Thymus (tissue), 11 donors: ENCODE results near the gene JMJD1C. TPM values are rescaled to one million over a fixed set of nuclear protein-coding genes. Genes with fewer than 3 reads are reported as not detected.

ENCODE experiments used
- DNase-seq, 9 donors: peaks; one replicate each; pipeline ENCODE4 v3.0.0-alpha.2; 2013; ENCODE audit warnings: low spot score in 9 of 9, low read depth in 6 of 9, missing footprints in 1 of 9
- H3K27ac ChIP-seq, 2 donors: one replicate each; pipeline ENCODE4 v1.5.1; 2013; ENCODE audit warnings: control low read depth in 1 of 2, low read depth in 1 of 2, low read length in 1 of 2, mild to moderate bottlenecking in 1 of 2, moderate library complexity in 1 of 2
- H3K27me3 ChIP-seq, 2 donors: one replicate each; pipeline ENCODE4 v1.5.1; 2013; ENCODE audit warnings: low read length in 1 of 2; ENCODE audit not compliant: control insufficient read depth in 2 of 2, insufficient read depth in 1 of 2
- H3K36me3 ChIP-seq, 2 donors: one replicate each; pipeline ENCODE4 v1.5.1; 2013; ENCODE audit warnings: low read length in 1 of 2, mild to moderate bottlenecking in 1 of 2, moderate library complexity in 1 of 2; ENCODE audit not compliant: control insufficient read depth in 2 of 2, insufficient read depth in 2 of 2
- H3K4me1 ChIP-seq, 2 donors: one replicate each; pipeline ENCODE4 v1.5.1; 2013; ENCODE audit warnings: low read length in 2 of 2; ENCODE audit not compliant: control insufficient read depth in 2 of 2, insufficient read depth in 2 of 2
- H3K4me3 ChIP-seq, 2 donors: one replicate each; pipeline ENCODE4 v1.5.1; 2013; ENCODE audit warnings: low read length in 2 of 2, control low read depth in 1 of 2, mild to moderate bottlenecking in 1 of 2
- H3K9me3 ChIP-seq, 2 donors: one replicate each; pipeline ENCODE4 v1.5.1; 2013; ENCODE audit warnings: low read length in 1 of 2, mild to moderate bottlenecking in 1 of 2; ENCODE audit not compliant: control insufficient read depth in 2 of 2, insufficient read depth in 1 of 2
- WGBS: extraction: QIAGEN DNeasy Blood & Tissue Kit; methylation state at CpG from one replicate; pipeline ENCODE4 v1.1.7; 2013; 5-methylcytosine and 5-hydroxymethylcytosine counted together
- polyA plus RNA-seq: library from polyadenylated mRNA; stranded (reverse); fragments of 200-250 nt; gene quantifications from one replicate; pipeline ENCODE4 v1.2.3, GENCODE V29; 2013
- total RNA-seq: library from RNA; stranded (reverse); fragments of 120-200 nt; gene quantifications from one replicate; pipeline ENCODE4 v1.2.4, GENCODE V29; 2013
- donor health status: healthy.

The JMJD1C gene
- total and polyA plus RNA-seq, 2 donors: 70.8 to 86.2 TPM

DNA sequence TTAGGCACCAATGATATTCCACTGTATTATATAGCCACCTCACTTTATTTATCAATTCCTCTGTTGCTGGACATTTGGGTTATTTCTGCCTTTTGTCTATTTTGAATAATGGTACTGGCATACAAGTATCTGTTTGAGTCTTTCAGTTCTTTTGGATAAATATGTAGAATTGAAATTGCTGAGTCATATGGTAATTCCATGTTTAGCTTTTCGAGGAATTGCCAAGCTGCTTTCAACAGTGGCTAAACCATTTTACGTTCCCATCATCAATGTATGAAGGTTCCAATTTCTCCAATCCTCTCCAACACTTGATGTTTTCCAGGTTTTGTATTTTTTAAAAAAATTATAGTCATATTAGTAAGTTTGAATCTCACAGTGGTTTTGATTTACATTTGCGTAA is 42.3 kb downstream of the JMJD1C start:
- 98% methylated on average over 3 of the region's 3 CpGs for WGBS
- H3K27ac ChIP-seq: no peak overlapping the region
- peaks cover 0 to 2% of the 10 kb centered on the region in 2 donors for H3K4me1 ChIP-seq
- no peaks in the 10 kb centered on the region for H3K27me3 ChIP-seq
- H3K9me3 ChIP-seq: no peaks in the 10 kb centered on the region
- no peak overlapping the region for H3K4me3 ChIP-seq
- no peaks in the 10 kb centered on the region for H3K36me3 ChIP-seq
- DNase-seq: no peak

DNA sequence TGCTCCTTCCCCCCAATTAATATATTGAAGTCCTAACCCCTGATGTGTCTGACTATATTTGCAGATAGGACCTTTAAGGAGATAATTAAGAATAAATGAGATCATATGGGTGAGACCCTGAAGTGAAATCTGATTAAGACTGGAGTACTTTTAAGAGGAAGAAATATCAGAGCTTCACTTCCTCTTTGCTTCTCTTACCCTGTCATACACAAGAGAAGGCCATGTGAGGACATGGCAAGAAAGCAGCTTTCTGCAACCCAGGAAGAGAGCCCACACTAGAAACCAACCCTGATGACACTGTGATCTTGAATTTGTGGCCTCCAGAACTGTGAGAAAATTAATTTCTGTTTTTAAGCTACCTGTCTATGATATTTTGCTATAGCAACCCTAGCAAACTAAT is 44.2 kb downstream of the JMJD1C start:
- no peaks in the 10 kb centered on the region for H3K27me3 ChIP-seq
- DNase-seq: peak in 3 of 9 donors; percentile 14 to 45 (median 18)
- H3K36me3 ChIP-seq: no peaks in the 10 kb centered on the region
- H3K9me3 ChIP-seq: no peaks in the 10 kb centered on the region
- H3K4me1 ChIP-seq: peaks cover 0 to 2% of the 10 kb centered on the region in 2 donors
- no peak overlapping the region for H3K4me3 ChIP-seq
- no peak overlapping the region for H3K27ac ChIP-seq

DNA sequence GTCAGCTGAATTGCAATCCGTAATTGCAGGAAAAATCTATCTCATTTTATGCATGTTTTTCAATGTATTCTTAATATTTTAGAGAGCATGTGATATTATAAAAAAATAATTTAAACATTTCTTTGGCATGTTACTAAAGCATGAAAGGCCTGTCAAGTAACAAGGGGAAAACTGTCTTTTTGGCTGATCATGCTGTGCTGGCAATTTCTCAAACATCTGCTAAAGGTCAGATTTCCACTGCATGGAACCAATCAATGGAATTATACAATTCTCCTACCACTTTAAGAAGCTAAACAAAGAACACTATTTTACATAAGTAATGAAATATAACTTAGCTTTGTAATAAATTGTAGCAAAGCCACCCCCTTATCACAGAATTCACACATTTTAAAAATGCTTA is 49.4 kb downstream of the JMJD1C start:
- Histone ChIP-seq H3K4me1 (peaks cover 3% of the 10 kb centered on the region in 2 donors), H3K9me3 (no peaks in the 10 kb centered on the region), H3K27me3 (no peaks in the 10 kb centered on the region), H3K4me3 (no peak overlapping the region), H3K27ac (no peak overlapping the region), H3K36me3 (no peaks in the 10 kb centered on the region)
- no peak for DNase-seq
- WGBS: 96% methylated on average over 1 of the region's 1 CpG

DNA sequence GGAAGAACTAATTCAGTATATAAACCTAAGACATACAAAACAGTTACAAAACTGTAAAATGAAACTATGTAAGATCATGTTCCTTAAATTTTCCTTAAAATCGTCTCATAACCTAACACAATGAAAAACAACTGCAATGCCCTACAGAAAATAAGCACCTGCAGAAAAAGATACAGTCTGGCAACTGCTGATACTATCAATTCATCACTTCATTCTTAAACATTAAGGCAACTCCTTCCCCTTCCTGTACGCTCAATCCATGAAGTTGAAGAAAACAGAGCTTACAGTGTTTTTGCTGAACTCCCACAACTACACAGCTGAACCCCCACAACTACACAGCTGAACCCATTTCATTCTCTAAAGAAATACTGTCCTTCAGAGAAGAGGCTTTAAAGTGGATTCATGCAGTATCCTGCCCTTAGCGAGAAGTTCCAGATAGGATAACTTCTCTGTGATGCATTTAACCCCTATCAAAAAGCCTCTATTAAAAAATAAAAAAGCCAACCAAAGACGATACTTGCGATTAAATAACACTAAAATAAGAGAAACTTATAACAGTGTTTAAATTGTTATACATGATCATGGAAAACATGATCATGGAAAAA is 50.0 kb downstream of the JMJD1C start:
- Histone ChIP-seq H3K27ac (no peak overlapping the region), H3K9me3 (no peaks in the 10 kb centered on the region), H3K36me3 (no peaks in the 10 kb centered on the region), H3K27me3 (no peaks in the 10 kb centered on the region), H3K4me3 (no peak overlapping the region), H3K4me1 (peaks cover 3% of the 10 kb centered on the region in 2 donors)
- DNase-seq: peak in 3 of 9 donors; percentile 4 to 21 (median 7)
- WGBS: 70% methylated on average over 5 of the region's 5 CpGs

DNA sequence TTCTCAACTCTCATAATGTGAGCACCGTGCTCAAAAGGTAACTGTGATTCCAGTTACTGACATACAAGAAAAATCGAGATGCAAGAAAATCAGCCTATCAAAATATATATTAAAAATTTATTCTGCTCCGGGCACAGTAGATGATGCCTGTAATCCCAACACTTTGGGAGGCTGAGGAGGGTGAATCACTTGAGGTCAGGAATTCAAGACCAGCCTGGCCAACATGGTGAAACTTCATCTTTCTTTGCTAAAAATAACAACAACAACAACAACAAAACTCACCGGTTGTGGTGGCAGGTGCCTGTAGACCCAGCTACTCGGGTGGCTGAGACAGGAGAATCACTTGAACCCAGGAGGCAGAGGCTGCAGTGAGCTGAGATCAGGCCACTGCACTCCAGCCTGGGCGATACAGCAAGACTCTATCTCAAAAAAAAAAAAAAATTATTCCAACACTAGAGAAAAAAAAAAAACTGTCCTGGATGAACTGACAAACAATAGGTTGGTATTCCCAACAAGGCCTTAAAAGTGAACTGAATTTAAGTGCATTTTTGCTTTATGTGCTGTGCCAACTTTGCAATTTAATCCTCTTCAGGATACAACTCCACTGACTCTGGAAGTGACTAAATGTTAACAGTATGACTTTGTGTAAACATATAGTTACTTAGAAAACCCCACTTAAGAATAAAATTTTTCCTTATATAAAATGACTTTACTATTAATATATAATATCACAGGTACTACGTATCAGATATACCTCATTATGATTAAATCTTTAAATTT is 51.1 kb downstream of the JMJD1C start:
- WGBS: 98% methylated on average over 7 of the region's 7 CpGs
- peaks cover 3% of the 10 kb centered on the region in 2 donors for H3K4me1 ChIP-seq
- H3K4me3 ChIP-seq: no peak overlapping the region
- DNase-seq: no peak
- no peaks in the 10 kb centered on the region for H3K9me3 ChIP-seq
- no peaks in the 10 kb centered on the region for H3K36me3 ChIP-seq
- no peaks in the 10 kb centered on the region for H3K27me3 ChIP-seq
- no peak overlapping the region for H3K27ac ChIP-seq

DNA sequence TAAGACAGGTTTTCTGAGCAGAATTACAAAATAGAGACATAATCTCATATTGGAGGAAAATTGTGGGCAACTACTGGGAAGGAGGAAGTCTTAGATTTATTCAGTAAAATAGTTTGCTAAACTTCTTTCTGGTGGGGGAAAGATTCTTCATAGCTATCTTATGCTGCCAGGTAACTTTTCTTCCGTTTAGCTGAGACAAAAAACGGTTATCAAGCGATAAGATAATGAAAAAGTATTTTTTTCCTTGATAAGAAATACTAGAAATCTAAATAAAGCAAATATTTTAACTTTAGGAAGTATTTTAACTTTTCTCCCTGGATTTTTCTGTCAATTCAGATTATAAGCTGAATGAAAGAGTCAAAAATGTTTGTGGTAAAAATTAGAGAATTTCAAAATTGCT is 52.3 kb downstream of the JMJD1C start:
- Histone ChIP-seq H3K27me3 (no peaks in the 10 kb centered on the region), H3K4me3 (no peak overlapping the region), H3K36me3 (no peaks in the 10 kb centered on the region), H3K27ac (no peak overlapping the region), H3K4me1 (peaks cover 3% of the 10 kb centered on the region in 2 donors), H3K9me3 (no peaks in the 10 kb centered on the region)
- WGBS: 87% methylated on average over 3 of the region's 3 CpGs
- DNase-seq: no peak

DNA sequence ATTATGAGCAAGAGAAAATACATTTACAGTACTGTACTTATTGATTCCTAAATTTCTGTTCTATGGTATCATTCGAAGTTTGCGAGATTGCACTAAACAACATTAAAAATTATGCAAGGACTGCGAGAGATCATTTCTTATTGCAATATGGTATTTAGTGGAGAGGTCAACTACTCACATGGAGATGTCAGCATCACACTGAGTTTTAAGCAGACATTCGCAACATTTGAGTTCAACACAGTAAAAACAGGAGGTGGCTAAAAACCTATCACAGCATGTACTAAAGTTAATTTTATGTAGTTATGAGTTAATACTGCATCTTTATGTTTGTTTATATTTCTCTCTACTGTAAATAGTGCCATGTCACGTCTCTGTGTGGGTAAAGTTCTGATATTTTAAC is 53.5 kb downstream of the JMJD1C start:
- WGBS: 98% methylated on average over 5 of the region's 5 CpGs
- H3K4me1 ChIP-seq: peaks cover 3% of the 10 kb centered on the region in 2 donors

DNA sequence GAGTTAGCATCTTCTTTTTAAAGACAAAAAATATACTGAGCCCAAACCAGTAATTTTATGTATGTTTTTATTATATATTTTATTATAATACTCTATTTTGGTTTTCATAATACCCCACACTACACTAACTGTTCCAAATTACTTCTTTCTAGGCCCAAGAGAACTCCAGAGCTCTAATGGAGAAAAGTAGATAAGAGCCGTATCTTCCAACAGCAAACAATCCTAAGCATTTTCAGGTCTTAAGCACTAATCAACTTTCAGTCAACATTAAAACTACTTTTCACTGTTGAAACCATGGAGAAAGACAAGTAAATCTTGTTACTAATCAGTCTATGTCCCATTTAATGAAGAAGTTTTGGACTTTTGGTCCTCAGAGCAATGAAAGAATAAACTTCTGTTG is 55.1 kb downstream of the JMJD1C start:
- 97% methylated on average over 1 of the region's 1 CpG for WGBS
- Histone ChIP-seq H3K9me3 (no peaks in the 10 kb centered on the region), H3K36me3 (no peaks in the 10 kb centered on the region), H3K4me1 (peaks cover 0 to under 1% of the 10 kb centered on the region in 2 donors), H3K27ac (no peak overlapping the region), H3K27me3 (no peaks in the 10 kb centered on the region), H3K4me3 (no peak overlapping the region)
- no peak for DNase-seq

More for the DNA sequence above, 53.5 kb downstream of the JMJD1C start:
- no peak overlapping the region for H3K4me3 ChIP-seq
- no peak for DNase-seq
- no peaks in the 10 kb centered on the region for H3K9me3 ChIP-seq
- H3K36me3 ChIP-seq: no peaks in the 10 kb centered on the region
- no peaks in the 10 kb centered on the region for H3K27me3 ChIP-seq
- H3K27ac ChIP-seq: no peak overlapping the region

DNA sequence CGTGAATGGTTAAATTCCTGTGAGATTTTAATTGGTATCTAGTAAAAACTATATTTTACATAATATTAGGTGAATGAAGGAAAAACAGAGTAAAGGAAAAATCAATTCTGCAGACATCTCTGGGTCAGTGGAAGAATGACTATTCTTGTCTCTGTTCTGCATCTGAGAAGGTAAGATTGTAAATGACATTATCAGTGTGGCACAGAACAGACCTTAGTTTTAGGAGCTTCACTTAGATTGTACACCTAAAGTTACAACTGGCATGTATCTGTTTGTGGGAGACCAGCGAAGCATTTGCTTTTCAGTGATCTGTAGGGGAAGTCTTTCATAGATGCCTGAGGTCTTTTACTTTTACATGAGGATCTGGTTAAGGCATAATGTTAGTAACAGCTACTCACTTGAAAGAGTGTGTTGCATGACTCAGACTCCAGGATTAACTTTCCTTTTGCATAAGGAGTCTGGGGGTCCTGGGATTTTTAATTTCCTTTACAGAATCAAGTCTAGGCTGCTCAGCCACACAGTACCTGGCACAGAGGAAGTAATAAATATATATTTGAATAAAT is 56.2 kb downstream of the JMJD1C start:
- Histone ChIP-seq H3K9me3 (no peaks in the 10 kb centered on the region), H3K27me3 (no peaks in the 10 kb centered on the region), H3K4me1 (no peaks in the 10 kb centered on the region), H3K4me3 (no peak overlapping the region), H3K36me3 (no peaks in the 10 kb centered on the region), H3K27ac (no peak overlapping the region)
- no peak for DNase-seq
- 97% methylated on average over 2 of the region's 2 CpGs for WGBS
